A549 (cell line): ENCODE measurements around the gene NGEF.

Experiments used
- HOXA7 ChIP-seq: fragments of 250-450 bp; sonication (Bioruptor Pico); IDR thresholded peaks from 2 replicates; pipeline ENCODE4 v1.5.0; 2020; ENCODE audit warnings: mild to moderate bottlenecking, moderate library complexity
- KDM1A ChIP-seq: fragments of 200-600 bp; sonication (generic); IDR thresholded peaks from 2 replicates; pipeline ENCODE4 v1.6.1; 2016; ENCODE audit warnings: low read depth, mild to moderate bottlenecking
- MAFK ChIP-seq: fragments of 450-650 bp; IDR thresholded peaks from 2 replicates; pipeline ENCODE4 v1.6.1; 2014; ENCODE audit not compliant: partially characterized antibody
- NR3C1 ChIP-seq: fragments of >200 bp; sonication (Bioruptor Twin); formaldehyde crosslinking; IDR thresholded peaks from 3 replicates; pipeline ENCODE4 v1.6.1; 2017
- POLR2A ChIP-seq: IDR thresholded peaks from 2 replicates; pipeline ENCODE4 v1.6.1; 2012; ENCODE audit warnings: mild to moderate bottlenecking, low read length
- RCOR1 ChIP-seq: fragments of 150-350 bp; IDR thresholded peaks from 2 replicates; pipeline ENCODE4 v1.6.1; 2014; ENCODE audit warnings: antibody characterized with exemption, low read length, low read depth
- SMC3 ChIP-seq: fragments of >200 bp; sonication (Bioruptor Twin); formaldehyde crosslinking; IDR thresholded peaks from 3 replicates; pipeline ENCODE4 v1.6.1; 2018; ENCODE audit warnings: inconsistent platforms
- TF ChIP-seq, protein P1 (sequence below): fragments of >200 bp; sonication (Bioruptor Twin); formaldehyde crosslinking; IDR thresholded peaks from 3 replicates; pipeline ENCODE4 v1.5.1; 2016
- TF ChIP-seq, protein P2 (sequence below): IDR thresholded peaks from 2 replicates; pipeline ENCODE4 v1.6.1; 2012

DNA sequence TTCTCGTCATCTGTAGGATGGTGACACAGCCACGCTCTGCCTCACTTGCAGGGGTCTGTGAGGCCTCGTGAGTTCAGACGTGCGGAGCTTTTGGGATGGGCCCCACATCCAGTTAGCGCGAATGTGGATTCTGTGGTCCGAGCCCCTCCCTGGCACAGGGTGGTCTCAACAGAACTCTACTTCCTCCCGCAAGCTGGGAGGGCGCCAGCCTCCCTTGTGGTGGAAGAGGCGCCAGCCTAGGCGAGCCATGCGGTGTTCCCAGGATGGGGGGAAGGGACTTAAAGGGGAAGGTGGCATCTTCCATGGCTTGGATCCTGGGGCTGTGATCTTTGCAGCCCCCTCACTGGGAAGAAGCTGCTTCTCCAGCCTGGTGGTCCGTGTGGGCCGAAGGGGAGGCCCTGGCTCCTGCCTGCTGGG lies 141.6 kb downstream of the NGEF start:
- TF ChIP-seq, protein P1, sequence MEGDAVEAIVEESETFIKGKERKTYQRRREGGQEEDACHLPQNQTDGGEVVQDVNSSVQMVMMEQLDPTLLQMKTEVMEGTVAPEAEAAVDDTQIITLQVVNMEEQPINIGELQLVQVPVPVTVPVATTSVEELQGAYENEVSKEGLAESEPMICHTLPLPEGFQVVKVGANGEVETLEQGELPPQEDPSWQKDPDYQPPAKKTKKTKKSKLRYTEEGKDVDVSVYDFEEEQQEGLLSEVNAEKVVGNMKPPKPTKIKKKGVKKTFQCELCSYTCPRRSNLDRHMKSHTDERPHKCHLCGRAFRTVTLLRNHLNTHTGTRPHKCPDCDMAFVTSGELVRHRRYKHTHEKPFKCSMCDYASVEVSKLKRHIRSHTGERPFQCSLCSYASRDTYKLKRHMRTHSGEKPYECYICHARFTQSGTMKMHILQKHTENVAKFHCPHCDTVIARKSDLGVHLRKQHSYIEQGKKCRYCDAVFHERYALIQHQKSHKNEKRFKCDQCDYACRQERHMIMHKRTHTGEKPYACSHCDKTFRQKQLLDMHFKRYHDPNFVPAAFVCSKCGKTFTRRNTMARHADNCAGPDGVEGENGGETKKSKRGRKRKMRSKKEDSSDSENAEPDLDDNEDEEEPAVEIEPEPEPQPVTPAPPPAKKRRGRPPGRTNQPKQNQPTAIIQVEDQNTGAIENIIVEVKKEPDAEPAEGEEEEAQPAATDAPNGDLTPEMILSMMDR: no peak
- TF ChIP-seq POLR2A (no peak), KDM1A (no peak), NR3C1 (no peak), RCOR1 (no peak), MAFK (no peak), SMC3 (no peak), HOXA7 (CRISPR knock-in tag) (no peak)
- TF ChIP-seq, protein P2, sequence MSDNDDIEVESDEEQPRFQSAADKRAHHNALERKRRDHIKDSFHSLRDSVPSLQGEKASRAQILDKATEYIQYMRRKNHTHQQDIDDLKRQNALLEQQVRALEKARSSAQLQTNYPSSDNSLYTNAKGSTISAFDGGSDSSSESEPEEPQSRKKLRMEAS: no peak
